Suprapubic skin (tissue), 4 donors: ENCODE measurements around the gene SPINDOC. TPM values are rescaled to one million over a fixed set of nuclear protein-coding genes. Genes with fewer than 3 reads are reported as not detected.

Experiments used
- DNase-seq, 2 donors: peaks; one replicate each; pipeline ENCODE4 v3.0.0-alpha.2; 2019; ENCODE audit warnings: low spot score in 2 of 2
- H3K27ac ChIP-seq: fragments of 200-600 bp; sonication (generic); one replicate; pipeline ENCODE4 v1.5.1; 2019
- H3K27me3 ChIP-seq: fragments of 200-600 bp; sonication (generic); one replicate; pipeline ENCODE4 v1.5.1; 2019
- H3K36me3 ChIP-seq: fragments of 200-600 bp; sonication (generic); one replicate; pipeline ENCODE4 v1.5.1; 2019
- H3K4me1 ChIP-seq: fragments of 200-600 bp; sonication (generic); one replicate; pipeline ENCODE4 v1.5.1; 2019
- H3K4me3 ChIP-seq: fragments of 200-600 bp; sonication (generic); one replicate; pipeline ENCODE4 v1.5.1; 2019; ENCODE audit warnings: mild to moderate bottlenecking
- H3K9me3 ChIP-seq: fragments of 200-600 bp; sonication (generic); one replicate; pipeline ENCODE4 v1.5.1; 2019
- EP300 ChIP-seq: sonication (generic); formaldehyde crosslinking; IDR thresholded peaks from one replicate; pipeline ENCODE4 v1.6.1; 2017; ENCODE audit warnings: antibody characterized with exemption
- POLR2A ChIP-seq, 2 donors: fragments of 450-650 bp; IDR thresholded peaks; one replicate each; pipeline ENCODE4 v1.6.1; 2017; ENCODE audit warnings: antibody characterized with exemption in 2 of 2, mild to moderate bottlenecking in 2 of 2, moderate library complexity in 2 of 2
- POLR2AphosphoS5 ChIP-seq, 3 donors: sonication (generic); formaldehyde crosslinking; IDR thresholded peaks; one replicate each; pipeline ENCODE4 v1.6.1; 2017; ENCODE audit warnings: antibody characterized with exemption in 3 of 3
- WGBS: methylation state at CpG from one replicate; pipeline ENCODE4 v1.1.5; 2018; 5-methylcytosine and 5-hydroxymethylcytosine counted together
- total RNA-seq, 4 donors: library from RNA; depleted of rRNA; stranded (reverse); fragments of >200 nt; gene quantifications; one replicate each; pipeline ENCODE4 v1.1.0, GENCODE V29; 2016
- TF ChIP-seq, protein P1 (sequence below), 2 donors: fragments of 200-600 bp in 1 of 2; fragments of 450-650 bp in 1 of 2; sonication (generic) in 1 of 2; IDR thresholded peaks; one replicate each; pipeline ENCODE4 v1.5.1; 2016 to 2019; ENCODE audit warnings: antibody characterized with exemption in 2 of 2, mild to moderate bottlenecking in 1 of 2, moderate library complexity in 1 of 2

Gene SPINDOC
- total RNA-seq, 4 donors from 2014 or later: 3.9 to 9.4 (median 6.3) TPM

GRCh38 chr11:63838678-63839507, 25.6 kb downstream of the SPINDOC start, which contains the start of gene MARK2:
Gene MARK2, plus strand, starts transcription at chr11:63839110. Its CDS starts 397 bp downstream, at chr11:63839507.
- TF ChIP-seq, protein P1, sequence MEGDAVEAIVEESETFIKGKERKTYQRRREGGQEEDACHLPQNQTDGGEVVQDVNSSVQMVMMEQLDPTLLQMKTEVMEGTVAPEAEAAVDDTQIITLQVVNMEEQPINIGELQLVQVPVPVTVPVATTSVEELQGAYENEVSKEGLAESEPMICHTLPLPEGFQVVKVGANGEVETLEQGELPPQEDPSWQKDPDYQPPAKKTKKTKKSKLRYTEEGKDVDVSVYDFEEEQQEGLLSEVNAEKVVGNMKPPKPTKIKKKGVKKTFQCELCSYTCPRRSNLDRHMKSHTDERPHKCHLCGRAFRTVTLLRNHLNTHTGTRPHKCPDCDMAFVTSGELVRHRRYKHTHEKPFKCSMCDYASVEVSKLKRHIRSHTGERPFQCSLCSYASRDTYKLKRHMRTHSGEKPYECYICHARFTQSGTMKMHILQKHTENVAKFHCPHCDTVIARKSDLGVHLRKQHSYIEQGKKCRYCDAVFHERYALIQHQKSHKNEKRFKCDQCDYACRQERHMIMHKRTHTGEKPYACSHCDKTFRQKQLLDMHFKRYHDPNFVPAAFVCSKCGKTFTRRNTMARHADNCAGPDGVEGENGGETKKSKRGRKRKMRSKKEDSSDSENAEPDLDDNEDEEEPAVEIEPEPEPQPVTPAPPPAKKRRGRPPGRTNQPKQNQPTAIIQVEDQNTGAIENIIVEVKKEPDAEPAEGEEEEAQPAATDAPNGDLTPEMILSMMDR (IDR thresholded peaks at IDR 0.05): no peak
- TF ChIP-seq EP300 (no peak), POLR2A (IDR thresholded peaks at IDR 0.05) (peak in 1 of 2 donors; percentile 34), POLR2AphosphoS5 (IDR thresholded peaks at IDR 0.05) (peak in 1 of 3 donors; percentile 71)
- peak within 1 kb of the TSS; percentile 85 for H3K4me3 ChIP-seq
- H3K9me3 ChIP-seq: no peaks in the 10 kb centered on the region
- WGBS: 2% methylated on average over 9 of the region's 100 CpGs
- H3K4me1 ChIP-seq: peaks cover 56% of the 10 kb centered on the region
- peak; percentile 99 for DNase-seq
- H3K36me3 ChIP-seq: peaks cover under 1% of the 10 kb centered on the region
- no peaks in the 10 kb centered on the region for H3K27me3 ChIP-seq
- peak within 1 kb of the TSS; percentile 92 for H3K27ac ChIP-seq

- H3K4me3 ChIP-seq: peak overlapping the region; percentile 85
- TF ChIP-seq, protein P1 (IDR thresholded peaks at IDR 0.05): no peak
- TF ChIP-seq POLR2AphosphoS5 (IDR thresholded peaks at IDR 0.05) (no peak), EP300 (no peak), POLR2A (IDR thresholded peaks at IDR 0.05) (no peak)
- H3K9me3 ChIP-seq: no peaks in the 10 kb centered on the region
- H3K27me3 ChIP-seq: no peaks in the 10 kb centered on the region
- peak in 1 of 2 donors; percentile 84 for DNase-seq
- peaks cover 64% of the 10 kb centered on the region for H3K4me1 ChIP-seq
- H3K27ac ChIP-seq: peak overlapping the region; percentile 92
- H3K36me3 ChIP-seq: peaks cover 6% of the 10 kb centered on the region
- WGBS: 1% methylated on average over 39 of the region's 40 CpGs
These were observed 26.5 kb downstream of the SPINDOC start for GRCh38 chr11:63839508-63840355.

- DNase-seq: no peak
- Histone ChIP-seq H3K27me3 (no peaks in the 10 kb centered on the region), H3K27ac (peak overlapping the region; percentile 92), H3K9me3 (no peaks in the 10 kb centered on the region), H3K36me3 (peaks cover 6% of the 10 kb centered on the region), H3K4me1 (peaks cover 72% of the 10 kb centered on the region), H3K4me3 (peak overlapping the region; percentile 85)
- TF ChIP-seq, protein P1 (IDR thresholded peaks at IDR 0.05): no peak
- no peak for TF ChIP-seq POLR2AphosphoS5 (IDR thresholded peaks at IDR 0.05)
- no peak for TF ChIP-seq POLR2A (IDR thresholded peaks at IDR 0.05)
- no peak for TF ChIP-seq EP300
- 2% methylated on average over 13 of the region's 13 CpGs for WGBS
These were observed 27.3 kb downstream of the SPINDOC start for GRCh38 chr11:63840356-63841060.

- Histone ChIP-seq H3K4me3 (peak overlapping the region; percentile 85), H3K36me3 (peaks cover 6% of the 10 kb centered on the region), H3K27ac (peak overlapping the region; percentile 92), H3K4me1 (peaks cover 81% of the 10 kb centered on the region), H3K9me3 (no peaks in the 10 kb centered on the region), H3K27me3 (no peaks in the 10 kb centered on the region)
- DNase-seq: no peak
- TF ChIP-seq, protein P1 (IDR thresholded peaks at IDR 0.05): no peak
- TF ChIP-seq POLR2AphosphoS5 (IDR thresholded peaks at IDR 0.05) (no peak), POLR2A (IDR thresholded peaks at IDR 0.05) (no peak), EP300 (no peak)
- WGBS: 24% methylated on average over 3 of the region's 3 CpGs
These were observed 28.3 kb downstream of the SPINDOC start for GRCh38 chr11:63841554-63841953.
